Body of pancreas (tissue), 4 donors: Measurements from ENCODE around the gene FBXL17. TPM values are rescaled to one million over a fixed set of nuclear protein-coding genes. Genes with fewer than 3 reads are reported as not detected.

Experiments used
- ATAC-seq: fragments of 150-250 bp; one replicate; pipeline ENCODE4 v1.9.1; 2016
- DNase-seq, 4 donors: peaks; one replicate each; pipeline ENCODE4 v3.0.0-alpha.2; 2019
- H3K27ac ChIP-seq, 4 donors: fragments of 200-600 bp; sonication (generic); 1 replicate in 3 of 4; 2 replicates in 1 of 4; pipeline versions ENCODE4 v1.5.1 to v1.6.1; 2016 to 2019; ENCODE audit warnings: mild to moderate bottlenecking in 1 of 4, mixed read lengths in 1 of 4, moderate library complexity in 1 of 4
- H3K27me3 ChIP-seq, 2 donors: fragments of 200-600 bp; sonication (generic); one replicate each; pipeline ENCODE4 v1.6.0; 2016; ENCODE audit warnings: mild to moderate bottlenecking in 1 of 2
- H3K36me3 ChIP-seq, 2 donors: fragments of 200-600 bp; sonication (generic); replicated peaks in 1 of 2; 2 replicates each; pipeline ENCODE4 v1.5.1; 2016; ENCODE audit warnings: low read depth in 2 of 2; ENCODE audit not compliant: insufficient read depth in 1 of 2
- H3K4me1 ChIP-seq: fragments of 200-600 bp; sonication (generic); one replicate; pipeline ENCODE4 v1.6.0; 2016
- H3K4me3 ChIP-seq, 2 donors: fragments of 200-600 bp; sonication (generic); 1 replicate in 1 of 2; 2 replicates in 1 of 2; pipeline ENCODE4 v1.5.1; 2016 to 2019
- H3K9me3 ChIP-seq, 3 donors: fragments of 200-600 bp; sonication (generic); 1 replicate in 2 of 3; 2 replicates in 1 of 3; pipeline ENCODE4 v1.5.1; 2016
- CTCF ChIP-seq, 7 experiments: fragments of 450-650 bp in 4 of 7; fragments of 200-600 bp in 3 of 7; sonication (generic) in 3 of 7; IDR thresholded peaks; one replicate each; pipeline ENCODE4 v1.5.1; 2016 to 2019; ENCODE audit warnings: antibody characterized with exemption in 7 of 7
- POLR2A ChIP-seq, 3 donors: fragments of 450-650 bp; IDR thresholded peaks; one replicate each; pipeline ENCODE4 v1.6.1; 2016; ENCODE audit warnings: antibody characterized with exemption in 3 of 3, mild to moderate bottlenecking in 2 of 3
- WGBS, 2 donors: methylation state at CpG; one replicate each; pipeline ENCODE4 v1.1.5; 2017; 5-methylcytosine and 5-hydroxymethylcytosine counted together
- intact Hi-C: fragments of 100-400 bp; cut with DNase I; formaldehyde crosslinking; loops from one replicate; pipeline ENCODE4 v1.15.1; 2023
- total RNA-seq, 2 donors: library from RNA; depleted of rRNA; stranded (reverse); fragments of >200 nt; gene quantifications; one replicate each; pipeline ENCODE4 v1.1.0, GENCODE V29; 2016

The FBXL17 gene
- total RNA-seq, 2 donors from 2014 or later, result 5.3 to 13.5 TPM

GRCh38 chr5:108093186-108093585 lies 288.7 kb downstream of the FBXL17 start:
- no peak for DNase-seq
- intact Hi-C loops, result no loop called here
- TF ChIP-seq CTCF (IDR thresholded peaks at IDR 0.05) (peak in 2 of 7 experiments; percentile 9 to 18), POLR2A (IDR thresholded peaks at IDR 0.05) (no peak)

GRCh38 chr5:108090946-108091345 lies 291.0 kb downstream of the FBXL17 start:
- peaks cover 7% of the 10 kb centered on the region for H3K4me1 ChIP-seq
- no peak overlapping the region for H3K4me3 ChIP-seq
- no peaks in the 10 kb centered on the region for H3K9me3 ChIP-seq
- ATAC-seq (no peak), DNase-seq (no peak)
- H3K27ac ChIP-seq, result no peak overlapping the region
- 88 to 89% methylated on average over 4 of the region's 4 CpGs for WGBS, 2 donors
- intact Hi-C loops, result no loop called here
- no peaks in the 10 kb centered on the region for H3K27me3 ChIP-seq
- TF ChIP-seq POLR2A (IDR thresholded peaks at IDR 0.05), result no peak
- no peak for TF ChIP-seq CTCF (IDR thresholded peaks at IDR 0.05)
- no peaks in the 10 kb centered on the region for H3K36me3 ChIP-seq

More at GRCh38 chr5:108093186-108093585, 288.7 kb downstream of the FBXL17 start:
- Histone ChIP-seq H3K4me3 (no peak overlapping the region), H3K27me3 (no peaks in the 10 kb centered on the region), H3K36me3 (no peaks in the 10 kb centered on the region), H3K9me3 (no peaks in the 10 kb centered on the region), H3K27ac (no peak overlapping the region), H3K4me1 (peaks cover 7% of the 10 kb centered on the region)
- 27% methylated on average over 2 of the region's 2 CpGs for WGBS, 2 donors
- ATAC-seq, result no peak

GRCh38 chr5:108084105-108084504 lies 297.8 kb downstream of the FBXL17 start:
- Histone ChIP-seq H3K4me3 (no peak overlapping the region), H3K27ac (no peak overlapping the region), H3K9me3 (no peaks in the 10 kb centered on the region), H3K36me3 (no peaks in the 10 kb centered on the region), H3K27me3 (no peaks in the 10 kb centered on the region), H3K4me1 (peaks cover 18% of the 10 kb centered on the region)
- TF ChIP-seq CTCF (IDR thresholded peaks at IDR 0.05) (no peak), POLR2A (IDR thresholded peaks at IDR 0.05) (no peak)
- DNase-seq (no peak), ATAC-seq (peak; percentile 47)
- WGBS, 2 donors, result 8 to 19% methylated on average over 7 of the region's 7 CpGs
- intact Hi-C loops, result no loop called here

- no peak for TF ChIP-seq POLR2A (IDR thresholded peaks at IDR 0.05)
- TF ChIP-seq CTCF (IDR thresholded peaks at IDR 0.05), result no peak
- no peak overlapping the region for H3K4me3 ChIP-seq
- 98% methylated on average over 2 of the region's 2 CpGs for WGBS, 2 donors
- H3K36me3 ChIP-seq, result no peaks in the 10 kb centered on the region
- no peak overlapping the region for H3K27ac ChIP-seq
- H3K27me3 ChIP-seq, result no peaks in the 10 kb centered on the region
- ATAC-seq (no peak), DNase-seq (no peak)
- intact Hi-C loops, result no loop called here
- peaks cover 18% of the 10 kb centered on the region for H3K4me1 ChIP-seq
- no peaks in the 10 kb centered on the region for H3K9me3 ChIP-seq
Observed at GRCh38 chr5:108083232-108083631, 298.7 kb downstream of the FBXL17 start.

GRCh38 chr5:108081707-108082106 lies 300.2 kb downstream of the FBXL17 start:
- no peaks in the 10 kb centered on the region for H3K27me3 ChIP-seq
- TF ChIP-seq CTCF (IDR thresholded peaks at IDR 0.05) (no peak), POLR2A (IDR thresholded peaks at IDR 0.05) (no peak)
- H3K36me3 ChIP-seq, result no peaks in the 10 kb centered on the region
- DNase-seq, result no peak
- ATAC-seq, result no peak
- peaks cover 18% of the 10 kb centered on the region for H3K4me1 ChIP-seq
- 96 to 98% methylated on average over 3 of the region's 3 CpGs for WGBS, 2 donors
- no peaks in the 10 kb centered on the region for H3K9me3 ChIP-seq
- H3K27ac ChIP-seq, result no peak overlapping the region
- intact Hi-C loops, result no loop called here
- no peak overlapping the region for H3K4me3 ChIP-seq
